PC-3 (cell line): Measurements from ENCODE around the gene CYP2E1. TPM values are rescaled to one million over a fixed set of nuclear protein-coding genes. Genes with fewer than 3 reads are reported as not detected.

Experiments
- ATAC-seq: fragments of 200-7000 bp; cut with Tn5 transposase; 2 replicates; pipeline ENCODE4 v1.9.1; 2020; ENCODE audit warnings: mild to moderate bottlenecking, moderate library complexity
- BruUV-seq: library from RNA; stranded (reverse); fragments of 400-500 nt; replicated peaks from 2 replicates; lab custom pipeline; 2021; lab: Mats Ljungman, UMichigan
- CTCF ChIA-PET: fragments of 300-600 bp; sonication (Branson Sonifier 250); formaldehyde crosslinking; loops from one replicate; lab custom pipeline; 2022; ENCODE audit warnings: antibody characterized with exemption; lab: Charles Lee
- POLR2A ChIA-PET: fragments of 300-600 bp; sonication (Branson Sonifier 250); formaldehyde crosslinking; loops from one replicate; lab custom pipeline; 2022; ENCODE audit warnings: antibody characterized with exemption; ENCODE audit not compliant: unreplicated experiment; lab: Charles Lee
- DNase-seq: peaks from one replicate; pipeline ENCODE4 v3.0.0-alpha.2; 2015
- H2AFZ ChIP-seq: fragments of 300-600 bp; sonication (generic); 2 replicates; pipeline ENCODE4 v1.6.0; 2016; ENCODE audit warnings: antibody characterized with exemption, low read length
- H3F3A ChIP-seq: fragments of 300-600 bp; sonication (generic); one replicate; pipeline ENCODE4 v1.6.0; 2017; ENCODE audit warnings: antibody characterized with exemption, low read length, control low read depth, mild to moderate bottlenecking; ENCODE audit not compliant: unreplicated experiment
- H3K27ac ChIP-seq: fragments of 300-600 bp; sonication (generic); 2 replicates; pipeline ENCODE4 v1.5.1; 2016; ENCODE audit warnings: mild to moderate bottlenecking, low read length
- H3K27me3 ChIP-seq: fragments of 300-600 bp; sonication (generic); 2 replicates; pipeline ENCODE4 v1.6.1; 2016; ENCODE audit warnings: low read length, mixed read lengths
- H3K36me3 ChIP-seq: fragments of 300-600 bp; sonication (generic); 2 replicates; pipeline ENCODE4 v1.6.1; 2016; ENCODE audit warnings: low read depth, mixed run types, low read length, mixed read lengths
- H3K4me1 ChIP-seq: fragments of 300-600 bp; sonication (generic); 2 replicates; pipeline ENCODE4 v1.5.1; 2016; ENCODE audit warnings: low read length; ENCODE audit not compliant: insufficient read depth
- H3K4me2 ChIP-seq: fragments of 300-600 bp; sonication (generic); 2 replicates; pipeline ENCODE4 v1.6.0; 2016; ENCODE audit warnings: low read length
- H3K4me3 ChIP-seq: fragments of 300-600 bp; sonication (generic); 2 replicates; pipeline ENCODE4 v1.5.1; 2016; ENCODE audit warnings: mild to moderate bottlenecking, low read length, mixed read lengths
- H3K79me2 ChIP-seq: fragments of 300-600 bp; sonication (generic); 2 replicates; pipeline ENCODE4 v1.6.1; 2017; ENCODE audit warnings: low read length, mixed read lengths
- H3K9ac ChIP-seq: fragments of 300-600 bp; sonication (generic); 2 replicates; pipeline ENCODE4 v1.6.0; 2016; ENCODE audit warnings: mild to moderate bottlenecking, low read length
- H3K9me2 ChIP-seq: fragments of 300-600 bp; sonication (generic); replicated peaks from 2 replicates; pipeline ENCODE4 v1.6.1; 2016; ENCODE audit warnings: mixed run types, low read length, mixed read lengths
- H3K9me3 ChIP-seq: fragments of 300-600 bp; sonication (generic); 2 replicates; pipeline ENCODE4 v1.6.1; 2016; ENCODE audit warnings: low read length, mixed read lengths
- H4K20me1 ChIP-seq: fragments of 300-600 bp; sonication (generic); 2 replicates; pipeline ENCODE4 v1.6.1; 2016; ENCODE audit warnings: low read length, mixed read lengths
- CTCF ChIP-seq: fragments of 300-600 bp; sonication (generic); conservative IDR thresholded peaks from 2 replicates; pipeline ENCODE4 v1.5.1; 2017; ENCODE audit warnings: antibody characterized with exemption, low read depth, mild to moderate bottlenecking, low read length
- EZH2 ChIP-seq: fragments of 300-600 bp; sonication (generic); IDR thresholded peaks from one replicate; pipeline ENCODE4 v1.6.1; 2017; ENCODE audit warnings: antibody characterized with exemption, mild to moderate bottlenecking, low read length; ENCODE audit not compliant: unreplicated experiment
- EZH2phosphoT487 ChIP-seq: fragments of 300-600 bp; sonication (generic); IDR thresholded peaks from 2 replicates; pipeline ENCODE4 v1.6.1; 2018; ENCODE audit warnings: mild to moderate bottlenecking, antibody characterized with exemption, low read length, borderline replicate concordance
- intact Hi-C: fragments of 100-400 bp; cut with micrococcal nuclease; formaldehyde crosslinking; loops from 2 replicates; pipeline ENCODE4 v1.9.0; 2023
- total RNA-seq: library from RNA; depleted of rRNA; stranded (reverse); fragments of >200 nt; gene quantifications from 2 replicates; pipeline ENCODE4 v1.2.3, GENCODE V29; 2014

CYP2E1 gene
- total RNA-seq, 1 experiment from 2014 or later, result 4.2 TPM

- Histone ChIP-seq H3K9me3 (peaks cover 8% of the 10 kb centered on the region; the same call in 1 of the 2 replicates), H3K4me3 (no peak overlapping the region), H4K20me1 (no peaks in the 10 kb centered on the region), H2AFZ (no peak overlapping the region), H3K27me3 (0 out of 2 replicates have a peak, but pooled peaks cover 3% of the 10 kb centered on the region), H3F3A (no peaks in the 10 kb centered on the region), H3K36me3 (no peaks in the 10 kb centered on the region), H3K4me1 (no peaks in the 10 kb centered on the region), H3K9me2 (no peaks in the 10 kb centered on the region), H3K4me2 (no peak overlapping the region), H3K9ac (no peak overlapping the region), H3K79me2 (no peaks in the 10 kb centered on the region), H3K27ac (no peak overlapping the region)
- BruUV-seq, result no TSS peak
- ATAC-seq (no peak), DNase-seq (no peak)
- ChIA-PET CTCF (no interaction called here), POLR2A (no interaction called here)
- intact Hi-C loops, result no loop called here
- TF ChIP-seq EZH2 (no peak), CTCF (no peak), EZH2phosphoT487 (no peak)
These were observed 45.5 kb upstream of the CYP2E1 start for GRCh38 chr10:133481657-133482056.

- Histone ChIP-seq H3K4me1 (no peaks in the 10 kb centered on the region), H3K9me3 (peaks cover 8% of the 10 kb centered on the region; the same call in 1 of the 2 replicates), H3K27me3 (no peaks in the 10 kb centered on the region), H3F3A (no peaks in the 10 kb centered on the region), H3K4me2 (no peak overlapping the region), H3K4me3 (no peak overlapping the region), H3K27ac (no peak overlapping the region), H3K36me3 (no peaks in the 10 kb centered on the region), H3K79me2 (no peaks in the 10 kb centered on the region), H4K20me1 (no peaks in the 10 kb centered on the region), H3K9ac (no peak overlapping the region), H3K9me2 (no peaks in the 10 kb centered on the region), H2AFZ (no peak overlapping the region)
- ChIA-PET CTCF (no interaction called here), POLR2A (no interaction called here)
- BruUV-seq, result no TSS peak
- intact Hi-C loops, result no loop called here
- no peak for TF ChIP-seq EZH2phosphoT487
- no peak for TF ChIP-seq CTCF
- no peak for TF ChIP-seq EZH2
- ATAC-seq, result no peak
- no peak for DNase-seq
These were observed 42.3 kb upstream of the CYP2E1 start for GRCh38 chr10:133484818-133485217.

- intact Hi-C loops, result no loop called here
- no TSS peak for BruUV-seq
These were observed 40.1 kb upstream of the CYP2E1 start for GRCh38 chr10:133487085-133487484.

More at GRCh38 chr10:133487085-133487484, 40.1 kb upstream of the CYP2E1 start:
- H3K27ac ChIP-seq, result no peak overlapping the region
- H3K4me1 ChIP-seq, result no peaks in the 10 kb centered on the region
- H3K36me3 ChIP-seq, result no peaks in the 10 kb centered on the region
- H3K9ac ChIP-seq, result no peak overlapping the region
- no peaks in the 10 kb centered on the region for H3K79me2 ChIP-seq
- H3K9me3 ChIP-seq, result peaks cover 8% of the 10 kb centered on the region; the same call in 1 of the 2 replicates
- ATAC-seq, result no peak
- H3K4me3 ChIP-seq, result no peak overlapping the region
- DNase-seq, result no peak
- no peaks in the 10 kb centered on the region for H3K27me3 ChIP-seq
- H3K9me2 ChIP-seq, result no peaks in the 10 kb centered on the region
- H2AFZ ChIP-seq, result no peak overlapping the region
- H3F3A ChIP-seq, result no peaks in the 10 kb centered on the region
- no peak for TF ChIP-seq EZH2phosphoT487
- TF ChIP-seq CTCF, result no peak
- TF ChIP-seq EZH2, result no peak
- ChIA-PET CTCF (no interaction called here), POLR2A (no interaction called here)
- no peak overlapping the region for H3K4me2 ChIP-seq
- no peaks in the 10 kb centered on the region for H4K20me1 ChIP-seq
